ENCODE measurements around the gene ETS2.
"Not testable (repeated sequence)": the region's sequence is repeated elsewhere in the genome, so short reads cannot be mapped to it uniquely, and the experiment has no call there.

The ETS2 gene

GRCh38 chr21:38816400-38816977 lies 10.8 kb downstream of the ETS2 start:
- DNase-seq (ENCODE audit: low read depth in 2 of 2, low spot score in 1 of 2): no peak

- DNase-seq (ENCODE audit: low read depth in 2 of 2, low spot score in 1 of 2): no peak
Observed at GRCh38 chr21:38817371-38818324, 11.9 kb downstream of the ETS2 start.

- no peak for DNase-seq (ENCODE audit: low read depth in 2 of 2, low spot score in 1 of 2)
Observed at GRCh38 chr21:38818325-38818723, 12.6 kb downstream of the ETS2 start.

GRCh38 chr21:38819051-38819718 lies 13.5 kb downstream of the ETS2 start:
- DNase-seq (ENCODE audit: low read depth in 2 of 2, low spot score in 1 of 2): no peak

- DNase-seq (ENCODE audit: low read depth in 2 of 2, low spot score in 1 of 2): no peak
Observed at GRCh38 chr21:38819719-38820159, 14.0 kb downstream of the ETS2 start.

- no peak for DNase-seq (ENCODE audit: low read depth in 2 of 2, low spot score in 1 of 2)
Observed at GRCh38 chr21:38820471-38821239, 14.9 kb downstream of the ETS2 start.

GRCh38 chr21:38821248-38821647 lies 15.5 kb downstream of the ETS2 start:
- DNase-seq (ENCODE audit: low read depth in 2 of 2, low spot score in 1 of 2): no peak

- DNase-seq (ENCODE audit: low read depth in 2 of 2, low spot score in 1 of 2): no peak
Observed at GRCh38 chr21:38821959-38822682, 16.4 kb downstream of the ETS2 start.

GRCh38 chr21:38822778-38823238 lies 17.1 kb downstream of the ETS2 start:
- DNase-seq (ENCODE audit: low read depth in 2 of 2, low spot score in 1 of 2): no peak

- DNase-seq (ENCODE audit: low read depth in 2 of 2, low spot score in 1 of 2): no peak
Observed at GRCh38 chr21:38823737-38824123, 18.0 kb downstream of the ETS2 start.

GRCh38 chr21:38824124-38824822 lies 18.5 kb downstream of the ETS2 start:
- no peak for DNase-seq (ENCODE audit: low read depth in 2 of 2, low spot score in 1 of 2)

GRCh38 chr21:38825269-38825668 lies 19.5 kb downstream of the ETS2 start:
- no peak for DNase-seq (ENCODE audit: low read depth in 2 of 2, low spot score in 1 of 2)

GRCh38 chr21:38825921-38826320 lies 20.2 kb downstream of the ETS2 start:
- no peak for DNase-seq (ENCODE audit: low read depth in 2 of 2, low spot score in 1 of 2)

GRCh38 chr21:38828111-38828510 lies 22.4 kb downstream of the ETS2 start:
- DNase-seq (ENCODE audit: low read depth in 2 of 2, low spot score in 1 of 2): not testable (repeated sequence)

GRCh38 chr21:38830671-38831525 lies 25.2 kb downstream of the ETS2 start:
- DNase-seq (ENCODE audit: low read depth in 2 of 2, low spot score in 1 of 2): no peak

GRCh38 chr21:38831526-38832467 lies 26.1 kb downstream of the ETS2 start:
- peak in 1 of 2 donors; percentile 2 for DNase-seq (ENCODE audit: low read depth in 2 of 2, low spot score in 1 of 2)

GRCh38 chr21:38832664-38833063 lies 26.9 kb downstream of the ETS2 start:
- no peak for DNase-seq (ENCODE audit: low read depth in 2 of 2, low spot score in 1 of 2)

GRCh38 chr21:38833117-38833516 lies 27.4 kb downstream of the ETS2 start:
- DNase-seq (ENCODE audit: low read depth in 2 of 2, low spot score in 1 of 2): no peak
